Eye (tissue), 1 donor: Measurements from ENCODE around the gene NSL1.
"Not testable (repeated sequence)": the region's sequence is repeated elsewhere in the genome, so short reads cannot be mapped to it uniquely, and the experiment has no call there.

ENCODE experiments used
- DNase-seq: peaks from one replicate; pipeline ENCODE4 v3.0.0-alpha.2; 2015

Gene NSL1

GRCh38 chr1:212746546-212746945, 45.0 kb downstream of the NSL1 start:
- DNase-seq = no peak

DNA sequence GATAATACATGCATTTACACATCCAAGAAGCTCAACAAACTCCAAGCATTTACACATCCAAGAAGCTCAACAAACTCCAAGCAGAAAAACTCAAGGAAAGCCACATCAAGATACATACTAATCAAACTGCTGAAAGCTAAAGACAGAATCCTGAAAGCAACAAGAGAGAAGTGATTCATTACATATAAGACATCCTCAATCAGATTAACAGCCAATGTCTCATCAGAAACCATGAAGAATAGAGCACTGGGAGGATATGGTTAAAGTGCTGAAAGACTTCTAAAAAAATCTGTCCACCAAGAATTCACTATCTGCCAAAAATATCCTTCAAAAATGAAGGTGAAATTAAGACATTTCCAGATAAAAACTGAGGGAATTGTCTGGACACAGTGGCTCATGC, 46.3 kb downstream of the NSL1 start:
- no peak for DNase-seq

DNA sequence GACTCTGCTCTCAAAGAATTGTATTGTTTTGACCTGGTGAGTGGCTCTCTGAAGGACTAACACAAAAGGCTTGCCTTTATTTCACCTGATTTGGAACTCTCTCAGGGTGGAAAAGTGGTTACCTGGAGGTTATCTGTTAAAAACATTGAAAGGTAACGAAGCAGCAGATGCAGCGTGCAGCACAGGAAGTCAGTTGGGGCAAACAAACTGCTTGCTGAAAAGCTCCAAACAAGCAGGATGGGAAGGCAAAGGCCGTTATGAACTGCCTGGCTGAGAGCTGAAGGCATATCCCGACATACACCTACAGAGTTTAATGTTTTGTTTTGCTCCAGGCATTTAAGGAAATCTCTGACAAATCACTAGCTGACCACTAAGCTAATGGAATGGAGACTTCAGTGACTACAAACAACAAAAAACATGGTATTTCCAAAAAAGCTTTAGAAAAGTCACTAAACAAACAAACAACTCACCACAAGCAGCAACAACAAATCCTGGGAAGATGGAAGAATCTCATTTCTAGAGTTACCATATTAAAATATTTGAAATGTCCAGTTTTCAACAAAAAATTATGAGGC, 47.6 kb downstream of the NSL1 start:
- DNase-seq = no peak

GRCh38 chr1:212738330-212738729, 53.2 kb downstream of the NSL1 start:
- DNase-seq = no peak

DNA sequence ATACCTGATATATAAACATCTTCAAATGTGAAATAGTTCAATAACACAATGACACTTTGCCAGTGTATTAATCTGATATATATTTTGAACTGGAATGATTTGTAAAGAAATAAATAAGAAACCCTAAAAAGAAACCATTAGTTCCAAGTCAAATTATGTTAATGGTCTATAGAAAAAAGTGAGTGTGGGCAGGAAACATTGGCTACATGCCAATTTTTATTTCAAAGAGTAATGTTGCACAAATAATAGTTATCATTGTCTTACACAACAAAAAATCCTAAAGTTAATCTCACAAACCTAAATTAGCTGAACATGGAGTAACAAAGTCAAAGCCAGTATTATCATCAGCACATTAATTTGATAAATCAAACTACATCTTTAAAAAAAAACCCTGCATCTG, 54.0 kb downstream of the NSL1 start:
- DNase-seq = no peak

DNA sequence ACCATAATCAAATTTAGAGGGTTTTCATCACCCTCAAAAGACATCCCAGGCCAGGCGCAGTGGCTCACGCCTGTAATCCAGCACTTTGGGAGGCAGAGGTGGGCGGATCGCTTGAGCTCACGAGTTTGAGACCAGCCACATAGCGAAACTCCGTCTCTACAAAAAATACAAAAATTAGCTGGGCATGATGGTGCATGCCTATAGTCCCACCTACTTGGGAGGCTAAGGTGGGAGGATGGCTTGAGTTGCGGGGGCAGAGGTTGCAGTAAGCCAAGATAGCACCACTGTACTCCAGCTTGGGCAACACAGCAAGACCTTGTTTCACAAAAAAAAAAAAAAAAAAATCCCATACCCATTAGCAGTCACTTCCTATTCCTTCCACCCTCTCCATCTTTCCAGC, 58.5 kb downstream of the NSL1 start:
- no peak for DNase-seq

DNA sequence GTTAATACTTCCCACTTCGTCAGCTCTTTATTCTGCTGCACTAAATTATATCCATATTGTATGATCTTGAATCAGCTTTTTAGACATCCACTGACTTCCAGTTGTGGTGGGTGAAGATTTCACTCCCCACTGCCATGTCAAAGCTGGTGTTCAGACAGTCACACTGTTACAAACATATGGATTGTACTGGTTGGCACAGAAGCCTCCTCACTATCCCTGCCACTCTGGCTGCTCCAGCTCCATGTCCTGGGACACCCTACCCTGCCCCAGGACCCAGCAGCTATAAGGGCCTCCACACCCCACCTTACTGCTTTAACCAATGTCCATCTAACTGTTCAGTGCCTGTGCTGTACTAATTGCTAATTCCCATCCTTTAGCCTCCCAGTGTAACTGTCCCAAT, 59.9 kb downstream of the NSL1 start:
- no peak for DNase-seq

DNA sequence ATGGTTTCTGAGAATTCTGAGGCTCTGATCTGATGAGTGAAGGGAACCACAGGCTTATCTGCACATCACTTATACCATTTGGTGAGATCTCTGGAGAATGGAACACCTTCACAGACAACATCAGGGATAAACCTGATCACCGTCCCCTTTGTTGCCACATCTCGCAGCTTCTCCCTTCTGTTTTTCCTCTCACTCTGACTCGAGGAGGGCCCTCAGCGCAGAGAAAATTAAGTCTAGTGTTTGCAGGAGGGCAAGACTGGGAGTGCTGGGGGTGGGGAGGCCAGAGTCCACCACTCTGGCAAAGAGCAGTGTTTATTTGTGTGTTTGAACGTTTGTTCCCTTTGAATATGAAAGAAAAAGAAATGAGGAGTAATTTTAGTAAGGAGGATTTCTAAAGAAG, 63.0 kb downstream of the NSL1 start:
- DNase-seq = no peak

DNA sequence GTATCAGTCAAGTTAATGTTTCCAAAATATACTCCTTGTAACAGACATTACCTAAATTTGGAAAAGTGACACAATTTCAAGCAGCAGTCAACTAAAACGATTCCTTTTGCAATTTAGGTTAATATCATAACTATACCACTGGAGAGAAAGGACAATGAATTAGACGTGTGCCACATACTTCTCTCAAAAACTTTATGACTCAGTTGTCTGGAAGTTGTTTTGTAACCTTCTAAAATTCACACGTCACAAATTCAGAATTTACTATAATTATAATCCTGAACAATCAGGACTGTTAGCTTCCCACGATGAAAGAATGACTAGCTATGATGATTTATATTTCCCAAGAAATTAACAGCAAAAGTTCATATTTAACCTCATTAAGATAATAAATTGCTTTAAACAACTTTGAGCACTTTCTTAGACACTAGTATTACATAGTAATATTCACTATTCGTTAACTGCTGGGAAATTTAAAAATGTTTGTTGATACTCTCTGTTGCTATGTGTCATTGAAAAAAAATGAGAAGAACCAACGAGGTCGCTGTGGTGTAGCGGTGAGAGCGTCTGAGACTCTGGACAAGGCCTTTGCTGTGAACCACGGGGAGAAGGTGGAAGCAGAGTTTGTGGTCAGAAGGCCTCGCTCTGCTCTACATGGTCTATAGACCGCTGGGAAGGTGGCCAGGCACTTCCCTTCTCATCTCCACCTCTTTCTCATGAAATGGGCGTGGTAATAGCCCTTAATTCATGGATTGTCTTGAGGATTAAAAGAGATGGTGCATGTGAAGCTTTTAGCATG, 64.0 kb downstream of the NSL1 start:
- no peak for DNase-seq

DNA sequence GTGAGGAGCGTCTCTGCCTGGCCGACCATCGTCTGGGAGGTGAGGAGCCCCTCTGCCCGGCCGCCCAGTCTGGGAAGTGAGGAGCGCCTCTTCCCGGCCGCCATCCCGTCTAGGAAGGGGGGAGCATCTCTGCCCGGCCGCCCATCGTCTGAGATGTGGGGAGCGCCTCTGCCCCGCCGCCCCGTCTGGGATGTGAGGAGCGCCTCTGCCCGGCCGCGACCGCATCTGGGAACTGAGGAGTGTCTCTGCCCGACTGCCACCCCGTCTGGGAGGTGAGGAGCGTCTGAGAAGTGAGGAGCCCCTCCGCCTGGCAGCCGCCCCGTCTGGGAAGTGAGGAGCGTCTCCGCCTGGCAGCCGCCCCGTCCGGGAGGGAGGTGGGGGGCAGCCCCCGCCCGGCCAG, 66.9 kb downstream of the NSL1 start:
- DNase-seq = not testable (repeated sequence)

DNA sequence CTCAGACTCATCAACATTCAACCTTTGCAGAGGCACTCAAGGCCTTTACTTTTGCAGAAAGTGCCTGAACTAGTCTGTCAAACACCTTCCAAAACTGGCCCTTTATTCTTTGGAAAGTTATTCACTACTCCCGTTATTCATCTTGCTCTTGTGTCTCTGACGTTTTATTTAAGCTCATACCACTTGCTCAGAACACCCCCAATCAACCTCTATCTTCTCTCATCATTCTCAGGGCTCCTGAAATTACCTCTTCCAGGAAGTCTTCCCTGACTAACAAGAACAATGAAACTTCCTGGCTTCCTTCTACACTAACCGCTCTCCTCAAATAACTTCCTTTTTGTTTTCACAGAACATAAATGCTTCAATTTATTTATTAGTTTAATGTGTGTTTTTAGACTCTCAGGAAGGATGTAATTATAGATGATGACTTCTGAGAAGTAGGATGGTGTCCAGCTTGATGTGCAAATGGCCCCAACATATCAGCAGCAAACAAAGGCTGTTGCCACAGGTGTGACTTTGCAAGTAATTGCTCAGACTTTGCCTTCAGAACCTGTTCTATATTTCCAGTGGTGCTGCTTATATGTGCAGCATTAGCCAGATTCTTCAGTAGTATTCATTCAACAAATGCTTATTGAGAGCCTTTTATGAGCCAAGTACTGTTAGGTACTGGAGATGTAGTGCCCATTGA, 69.2 kb downstream of the NSL1 start:
- no peak for DNase-seq

DNA sequence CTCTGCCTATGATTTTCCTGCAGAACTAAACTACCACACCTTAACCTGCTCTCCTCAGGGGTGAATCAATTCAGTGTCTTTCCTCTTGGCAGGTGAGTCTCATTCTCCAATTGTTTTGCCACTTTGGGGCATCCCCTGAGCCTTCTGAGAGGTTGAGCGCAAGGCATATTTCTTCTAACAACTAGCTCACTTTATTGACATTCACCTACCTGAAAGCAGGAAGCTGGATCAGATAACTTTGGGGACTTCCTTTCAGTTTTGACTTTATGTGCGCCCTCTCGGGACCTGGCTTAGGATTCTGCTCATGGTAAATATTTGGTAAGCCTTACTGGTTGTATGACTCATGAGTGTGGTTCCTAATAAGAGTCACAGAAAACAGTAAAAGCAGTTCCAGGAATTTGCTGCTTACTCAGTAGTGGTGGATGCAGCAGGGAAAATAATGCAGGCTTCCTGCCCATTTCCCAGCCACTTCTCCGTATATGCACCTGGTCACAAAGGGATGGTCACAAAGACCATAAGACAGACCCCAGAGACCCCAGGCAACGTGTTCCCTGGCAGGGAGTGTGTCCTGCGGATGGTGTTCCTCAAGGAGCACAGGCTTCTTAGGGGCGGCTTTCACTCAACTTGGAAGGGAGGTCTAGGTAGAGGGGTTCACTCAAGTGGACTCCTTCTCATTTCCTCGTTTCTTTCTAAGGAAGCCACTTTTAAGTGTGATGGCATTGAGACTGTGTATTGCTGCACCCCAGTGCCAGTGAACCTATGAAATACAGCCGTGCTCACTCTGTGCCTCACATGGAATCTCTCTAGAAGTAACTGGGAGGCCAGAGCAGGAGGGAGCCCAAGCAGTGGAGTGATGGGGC, 70.0 kb downstream of the NSL1 start:
- no peak for DNase-seq

GRCh38 chr1:212719633-212720032, 71.9 kb downstream of the NSL1 start:
- no peak for DNase-seq

GRCh38 chr1:212718499-212718898, 73.1 kb downstream of the NSL1 start:
- peak; percentile 8 for DNase-seq

DNA sequence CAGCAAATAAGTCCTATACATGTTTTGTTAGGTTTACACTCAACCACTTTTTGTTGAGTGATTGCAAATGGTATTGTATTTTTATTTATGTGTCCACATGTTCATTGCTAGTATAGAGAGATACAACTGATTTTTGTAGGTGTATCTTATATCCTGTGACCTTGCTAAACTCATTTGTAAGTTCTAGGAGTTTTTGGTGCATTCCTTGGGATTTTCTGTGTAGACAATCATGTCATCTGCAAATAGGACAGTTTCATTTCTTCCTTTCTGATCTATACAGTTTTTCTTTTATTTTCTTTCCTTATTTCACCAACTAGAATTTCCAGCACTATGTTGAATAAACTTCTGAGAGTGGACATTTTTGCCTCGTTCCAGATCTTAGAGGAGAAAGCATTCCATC, 75.4 kb downstream of the NSL1 start:
- no peak for DNase-seq

- no peak for DNase-seq
Measured at GRCh38 chr1:212713465-212714136, 78.0 kb downstream of the NSL1 start.

GRCh38 chr1:212712451-212713303, 78.9 kb downstream of the NSL1 start:
- DNase-seq = no peak

GRCh38 chr1:212711974-212712373, 79.6 kb downstream of the NSL1 start:
- not testable (repeated sequence) for DNase-seq

DNA sequence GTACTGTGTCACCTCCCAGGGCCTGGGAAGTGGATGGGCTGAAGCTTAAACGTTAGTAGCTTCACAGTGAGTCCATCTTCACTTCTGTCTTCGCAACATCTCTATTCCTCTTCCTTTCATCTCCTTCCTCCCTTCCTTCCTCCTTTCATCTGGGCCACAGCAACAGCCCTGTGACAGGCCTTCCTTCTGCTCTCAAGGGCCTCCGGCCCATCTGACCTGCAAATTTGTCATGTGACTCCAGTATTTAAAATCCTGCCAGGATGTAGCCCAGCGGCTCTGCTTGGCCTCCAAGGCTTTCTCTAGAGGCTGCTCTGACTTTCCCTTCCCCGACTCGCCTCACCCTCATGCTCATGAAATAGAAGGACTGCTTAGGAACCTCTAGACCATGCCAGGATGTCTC, 81.0 kb downstream of the NSL1 start:
- no peak for DNase-seq

DNA sequence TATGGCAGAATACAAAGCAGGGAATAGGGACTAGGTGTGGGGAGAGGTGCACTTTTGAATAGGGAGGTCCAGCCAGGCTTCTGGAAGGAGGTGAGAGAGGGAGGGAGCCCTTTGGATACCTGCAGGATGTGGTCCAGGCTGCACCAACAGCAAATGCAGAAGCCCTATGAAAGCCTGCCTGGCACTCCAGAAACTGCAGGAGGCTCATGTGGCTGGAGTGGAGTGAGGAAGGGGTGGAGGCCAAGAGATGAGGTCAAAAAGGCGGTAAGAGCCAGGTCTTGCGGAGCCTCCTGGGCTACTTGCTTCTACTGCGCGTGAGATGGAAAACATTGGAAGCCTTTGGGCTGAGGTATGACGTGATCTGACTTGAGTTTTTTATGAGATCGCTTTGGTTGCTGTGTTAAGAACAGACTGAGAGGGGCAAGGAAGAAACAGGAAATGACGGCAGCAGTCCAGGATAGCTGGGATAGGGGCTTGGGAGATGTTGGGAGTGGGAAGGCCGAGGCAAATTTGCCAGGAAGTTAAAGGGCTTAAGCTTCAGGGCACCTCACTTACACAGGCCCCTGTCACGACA, 87.5 kb downstream of the NSL1 start:
- DNase-seq = no peak

DNA sequence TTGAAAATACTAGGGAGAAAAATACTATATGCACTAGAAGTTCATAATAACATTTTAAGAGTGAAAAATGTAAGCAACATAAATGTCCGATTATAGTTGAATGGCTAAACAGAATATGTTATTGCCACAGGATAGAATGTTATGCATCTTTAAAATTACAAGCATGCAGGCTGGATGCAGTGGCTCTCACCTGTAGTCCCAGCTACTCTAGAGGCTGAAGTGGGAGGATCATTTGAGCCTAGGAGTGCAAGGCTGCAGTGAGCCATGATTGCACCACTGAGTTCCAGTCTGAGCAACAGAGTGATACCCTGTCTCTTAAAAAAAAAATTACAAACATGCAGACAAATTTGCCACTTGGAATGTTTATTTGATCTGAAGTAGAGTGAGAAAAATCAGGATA, 88.9 kb downstream of the NSL1 start:
- no peak for DNase-seq
